Measurements from ENCODE around the gene MYO3B. TPM values are rescaled to one million over a fixed set of nuclear protein-coding genes. Genes with fewer than 3 reads are reported as not detected.
"Not testable (repeated sequence)": the region's sequence is repeated elsewhere in the genome, so short reads cannot be mapped to it uniquely, and the experiment has no call there.

The MYO3B gene
- total RNA-seq, 1 donor from 2014 or later: not detected

DNA sequence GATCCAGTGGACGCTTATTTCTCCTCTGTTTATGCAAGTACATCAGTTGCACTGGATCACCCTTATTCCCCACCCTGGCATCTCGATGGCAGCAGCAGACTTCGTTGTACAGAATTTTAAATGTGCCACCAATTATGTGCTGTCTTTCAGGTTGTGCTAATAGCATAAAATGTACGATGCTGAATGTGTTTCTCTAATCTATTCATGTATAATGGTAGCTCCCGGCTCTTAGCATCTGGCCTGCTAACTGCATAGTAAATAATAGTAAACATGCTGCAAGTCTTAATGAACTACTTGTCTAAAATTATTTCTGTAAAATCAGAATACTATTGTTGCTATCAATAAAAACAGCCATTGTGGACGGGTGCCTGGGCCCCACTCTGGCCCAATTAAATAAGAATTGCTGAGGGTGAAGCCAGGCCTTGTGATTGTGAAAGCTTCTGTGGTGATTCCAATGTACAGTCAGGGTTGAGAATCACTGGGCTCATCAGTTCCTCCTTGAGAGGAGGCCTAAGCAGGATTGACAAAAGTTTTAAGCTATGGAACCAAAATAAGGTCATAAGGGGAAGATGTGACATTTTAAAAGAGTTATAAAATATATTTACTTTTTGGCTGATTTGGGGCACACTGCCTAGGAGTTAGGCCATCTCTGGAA, 14.4 kb upstream of the MYO3B start:
- DNase-seq: no peak

DNA sequence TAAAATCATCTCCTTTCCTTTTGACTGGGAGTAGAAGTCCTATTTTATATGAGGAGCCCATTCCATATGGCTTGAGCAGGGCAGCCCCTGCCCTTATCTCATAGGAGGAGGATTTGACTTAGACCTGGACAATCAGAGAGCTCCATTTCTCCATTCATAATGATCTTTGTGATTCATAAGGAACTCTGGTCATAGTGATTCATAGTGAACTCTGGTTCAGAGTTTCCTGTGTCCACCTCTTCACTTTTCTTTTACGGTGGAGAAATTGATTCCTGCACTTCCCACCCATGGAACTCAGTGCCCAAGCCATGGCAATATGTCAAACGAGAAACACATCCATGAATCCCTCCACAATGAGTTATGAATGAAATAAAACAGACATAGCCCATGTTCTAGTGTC, 12.8 kb upstream of the MYO3B start:
- peak; percentile 59 for DNase-seq

DNA sequence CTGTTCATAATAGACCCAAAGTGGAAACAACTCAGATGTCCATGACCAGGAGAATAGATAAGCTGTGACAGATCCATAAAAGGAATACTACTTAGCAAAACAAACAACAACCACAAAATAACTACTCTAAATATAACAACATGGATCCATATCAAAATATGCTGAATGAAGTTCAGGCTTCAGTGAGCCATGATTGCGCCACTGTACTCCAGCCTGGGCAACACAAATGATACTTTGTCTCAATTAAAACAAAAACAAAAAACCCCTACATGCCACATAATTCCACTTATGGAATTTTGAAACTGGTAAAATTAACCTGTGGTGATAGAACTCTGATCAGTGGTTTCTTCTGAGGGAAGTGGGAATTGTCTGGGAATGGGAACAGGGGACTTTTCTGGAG, 11.2 kb upstream of the MYO3B start:
- no peak for DNase-seq

DNA sequence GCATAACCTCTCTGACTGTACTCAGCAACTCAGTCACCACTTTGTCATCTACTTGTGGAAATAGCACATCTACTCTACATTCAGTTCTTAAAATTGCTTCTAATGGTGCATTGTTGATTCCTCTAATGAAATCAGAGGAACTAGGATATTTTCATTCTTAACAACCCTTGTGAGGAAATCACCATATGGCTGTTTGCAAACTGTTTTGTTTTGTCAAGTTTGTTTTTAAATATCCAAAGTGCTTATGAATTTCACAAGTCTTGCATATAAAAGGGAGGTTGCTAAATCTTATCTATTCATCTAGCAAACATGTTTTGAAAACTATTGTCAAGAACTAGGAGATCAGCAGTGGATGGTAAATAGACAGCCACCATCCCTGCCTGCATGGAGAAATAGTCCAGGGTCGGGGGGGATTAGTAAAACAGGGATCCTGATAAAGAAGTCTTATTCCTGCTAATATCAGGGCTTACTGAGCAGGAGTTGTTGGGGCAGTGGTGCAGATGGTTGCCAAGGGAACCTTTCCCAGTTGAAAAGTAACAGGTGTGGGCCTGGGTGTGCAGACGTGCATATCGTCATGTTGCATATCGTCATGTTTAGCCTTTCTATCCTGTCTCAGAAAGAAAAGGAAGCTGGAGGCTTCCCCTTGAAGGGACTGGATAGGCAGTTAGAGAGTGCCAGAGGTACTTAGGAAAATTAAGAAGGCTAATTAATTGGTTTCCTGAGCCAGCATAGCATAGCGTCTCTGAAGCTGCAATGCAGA, 7.5 kb upstream of the MYO3B start:
- DNase-seq: no peak

DNA sequence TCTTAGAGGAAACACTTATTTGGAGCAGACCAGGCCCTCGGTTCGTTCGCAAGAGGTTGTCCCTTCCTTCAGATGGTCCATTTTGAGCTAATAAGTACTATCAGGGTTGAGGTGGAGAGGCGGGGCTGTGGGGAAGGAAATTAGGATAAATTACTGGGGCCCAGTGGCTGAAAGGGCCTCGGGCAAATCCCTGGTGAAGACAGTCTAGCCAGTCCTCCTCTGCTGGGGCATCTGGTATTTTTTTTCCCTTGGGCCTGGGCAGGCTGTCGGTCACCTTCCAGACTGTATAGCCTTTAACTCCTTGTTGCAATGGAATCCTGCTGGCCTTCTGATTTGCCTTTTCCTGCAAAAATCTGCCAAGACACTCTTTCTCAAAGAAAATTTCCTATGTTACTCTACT, 1.7 kb upstream of the MYO3B start:
- DNase-seq: no peak

DNA sequence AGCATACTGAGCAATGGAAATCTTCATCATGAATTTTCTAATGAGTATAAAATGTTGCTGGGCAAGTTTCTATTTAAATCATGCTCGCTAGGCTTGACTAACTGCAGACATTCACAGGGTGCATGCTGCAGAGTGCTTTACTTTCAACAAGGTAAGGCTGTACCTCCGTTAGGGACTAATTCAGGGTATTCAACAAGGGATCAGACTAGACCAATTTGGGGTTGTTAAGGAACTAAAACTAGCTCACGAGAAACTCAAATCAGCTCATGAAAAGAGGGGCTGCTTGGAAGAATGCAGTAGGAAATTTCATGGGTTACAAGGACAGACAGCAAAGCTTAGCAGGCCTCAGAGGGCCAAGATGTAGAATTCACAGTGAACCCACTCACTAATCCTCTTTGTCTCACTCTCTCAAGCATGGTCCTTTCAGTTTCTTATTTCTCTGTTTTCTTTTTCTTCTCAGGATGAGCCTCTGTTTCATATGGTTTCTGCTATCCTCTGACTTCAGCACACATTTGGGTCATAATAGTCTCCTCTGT, 2.2 kb downstream of the MYO3B start:
- no peak for DNase-seq

GRCh38 chr2:170181602-170182001, 3.7 kb downstream of the MYO3B start:
- DNase-seq: no peak

DNA sequence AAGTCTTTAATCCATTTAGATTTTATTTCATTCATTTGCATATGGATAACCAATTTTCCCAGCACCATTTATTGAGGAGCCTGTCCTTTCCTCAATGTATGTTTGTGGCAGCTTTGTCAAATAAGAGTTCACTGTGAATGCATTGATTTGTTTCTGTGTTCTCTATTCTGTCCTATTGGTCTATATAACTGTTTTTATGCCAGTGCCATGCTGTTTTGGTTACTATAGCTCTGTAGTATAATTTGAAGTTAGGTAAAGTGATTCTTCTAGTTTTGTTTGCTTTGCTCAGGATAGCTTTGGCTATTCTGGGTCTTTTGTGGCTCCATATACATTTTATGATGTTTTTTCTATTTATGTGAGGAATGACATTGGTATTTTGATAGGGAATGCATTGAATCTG, 7.4 kb downstream of the MYO3B start:
- no peak for DNase-seq

GRCh38 chr2:170189757-170190156, 11.8 kb downstream of the MYO3B start:
- no peak for DNase-seq

- no peak for DNase-seq
Measured at GRCh38 chr2:170190172-170190571, 12.2 kb downstream of the MYO3B start.

- DNase-seq: no peak
Measured at GRCh38 chr2:170191166-170191866, 13.4 kb downstream of the MYO3B start.

DNA sequence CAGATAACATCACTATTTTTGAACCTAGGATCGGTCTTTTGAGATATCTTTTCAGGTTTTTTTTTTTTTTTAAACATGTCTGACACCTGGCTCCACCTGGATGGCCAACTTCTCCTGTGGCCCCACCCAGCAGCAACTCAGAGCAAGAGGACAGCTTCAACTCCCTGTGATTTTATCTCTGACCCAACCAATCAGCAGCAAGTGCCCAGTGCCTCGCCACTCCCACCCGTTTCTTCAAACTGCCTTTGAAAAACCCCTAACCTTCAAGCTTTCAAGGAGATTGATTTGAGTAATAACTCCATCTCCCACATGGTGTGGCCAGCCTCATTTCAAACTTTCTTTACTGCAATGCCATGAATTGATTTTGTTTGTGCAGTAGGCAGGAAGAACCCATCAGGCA, 19.0 kb downstream of the MYO3B start:
- DNase-seq: no peak

- DNase-seq: no peak
Measured at GRCh38 chr2:170201275-170201674, 23.3 kb downstream of the MYO3B start.

GRCh38 chr2:170201734-170202393, 23.9 kb downstream of the MYO3B start:
- no peak for DNase-seq

GRCh38 chr2:170202437-170202836, 24.5 kb downstream of the MYO3B start:
- DNase-seq: no peak

GRCh38 chr2:170204298-170204951, 26.5 kb downstream of the MYO3B start:
- no peak for DNase-seq

DNA sequence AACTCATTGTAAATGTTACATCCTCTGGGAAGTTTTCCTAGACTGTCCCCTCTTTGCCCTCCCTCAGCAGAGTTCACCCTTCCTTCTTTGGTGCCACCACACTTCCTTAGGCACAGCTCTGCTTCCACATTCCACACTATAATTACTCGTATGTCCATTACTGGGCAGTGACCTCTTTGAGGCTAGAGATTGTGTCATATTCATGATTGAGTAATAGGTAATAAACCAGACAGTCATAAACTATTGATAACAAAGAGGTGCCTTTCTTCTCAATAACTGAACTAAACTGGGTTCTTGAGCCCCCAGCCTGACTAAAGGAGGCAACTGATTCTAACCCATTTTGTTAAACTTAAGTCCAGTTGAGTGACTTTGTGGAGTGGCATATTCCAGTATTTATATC, 28.3 kb downstream of the MYO3B start:
- DNase-seq: no peak

DNA sequence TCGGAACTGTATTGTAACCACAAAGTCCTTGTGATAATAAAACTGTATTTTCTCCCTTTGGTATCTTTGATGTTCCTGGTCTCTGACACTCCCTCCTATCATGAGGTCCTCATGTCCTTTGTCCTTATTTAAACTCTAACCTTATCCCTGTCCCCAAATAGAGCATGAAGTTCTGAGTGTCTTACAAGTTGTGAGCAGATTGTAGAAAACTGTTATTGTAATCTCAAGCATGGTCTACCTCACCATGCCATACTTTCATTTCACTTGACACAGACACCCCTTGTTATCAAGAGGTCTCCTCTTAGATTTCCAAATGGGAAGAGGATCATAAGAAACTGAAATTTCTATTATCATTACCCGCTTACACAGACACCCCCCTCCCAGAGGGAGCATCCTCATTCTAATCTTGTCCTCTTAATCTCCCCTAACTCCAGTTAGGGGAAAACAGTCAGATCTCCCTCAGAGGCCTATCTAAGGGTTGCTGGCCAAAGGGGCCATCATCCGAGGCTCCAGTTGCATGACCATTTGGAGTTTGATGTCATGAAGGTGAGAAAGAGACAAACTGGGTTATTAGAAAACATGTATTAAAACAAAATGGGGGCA, 29.0 kb downstream of the MYO3B start:
- no peak for DNase-seq

GRCh38 chr2:170207901-170208300, 30.0 kb downstream of the MYO3B start:
- no peak for DNase-seq

DNA sequence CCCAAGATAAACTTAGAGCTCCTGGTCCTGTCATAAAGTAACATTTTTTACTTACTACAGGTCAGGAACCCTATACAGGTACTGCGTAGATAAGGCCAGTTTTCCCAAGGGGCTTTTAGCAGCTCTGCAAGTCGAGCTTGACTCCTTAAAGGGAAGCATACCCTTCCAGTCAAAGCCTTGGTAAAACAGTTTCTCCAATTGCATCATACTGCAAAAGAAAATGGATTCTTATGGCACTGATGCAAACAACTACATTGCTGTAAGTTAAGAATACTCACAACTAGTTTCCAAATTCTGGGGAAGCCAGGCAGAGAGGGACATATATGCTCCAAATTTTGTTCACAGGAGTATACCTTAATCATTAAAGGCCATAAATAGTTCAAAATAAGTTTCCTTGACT, 31.0 kb downstream of the MYO3B start:
- DNase-seq: no peak

DNA sequence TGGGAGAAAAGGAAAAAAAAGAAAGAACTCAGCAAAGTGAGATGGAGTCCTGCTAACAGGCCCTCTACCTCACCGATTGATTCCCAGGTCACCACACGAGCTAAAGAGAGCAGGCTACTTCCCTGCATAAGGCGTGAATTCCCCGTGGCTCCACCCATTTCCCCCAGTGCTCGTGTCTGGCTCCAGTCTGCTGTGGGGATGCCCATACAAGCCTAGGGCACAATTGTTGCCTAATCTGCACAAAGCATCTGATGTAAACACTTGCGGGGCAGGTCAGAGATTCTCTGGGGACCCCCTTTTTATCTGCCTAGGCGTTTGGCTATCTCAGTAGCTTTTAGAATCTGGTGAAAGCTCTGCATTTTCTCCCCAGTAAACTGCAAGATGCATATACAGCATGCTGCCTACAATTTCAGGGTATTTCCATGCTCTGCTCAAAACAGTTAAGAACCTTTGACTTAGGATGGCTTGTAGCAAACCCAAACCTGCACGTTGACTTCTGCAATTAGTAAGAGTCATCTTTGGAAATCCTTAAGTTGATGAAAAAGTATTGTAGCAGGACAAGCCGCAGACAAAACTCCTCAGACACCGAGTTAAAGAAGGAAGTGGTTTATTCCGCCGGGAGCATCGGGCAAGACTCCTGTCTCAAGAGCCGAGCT, 34.8 kb downstream of the MYO3B start:
- no peak for DNase-seq

- DNase-seq: not testable (repeated sequence)
Measured at GRCh38 chr2:170213281-170213625, 35.3 kb downstream of the MYO3B start.
